ENCODE data around the gene ATR.

The ATR gene

DNA sequence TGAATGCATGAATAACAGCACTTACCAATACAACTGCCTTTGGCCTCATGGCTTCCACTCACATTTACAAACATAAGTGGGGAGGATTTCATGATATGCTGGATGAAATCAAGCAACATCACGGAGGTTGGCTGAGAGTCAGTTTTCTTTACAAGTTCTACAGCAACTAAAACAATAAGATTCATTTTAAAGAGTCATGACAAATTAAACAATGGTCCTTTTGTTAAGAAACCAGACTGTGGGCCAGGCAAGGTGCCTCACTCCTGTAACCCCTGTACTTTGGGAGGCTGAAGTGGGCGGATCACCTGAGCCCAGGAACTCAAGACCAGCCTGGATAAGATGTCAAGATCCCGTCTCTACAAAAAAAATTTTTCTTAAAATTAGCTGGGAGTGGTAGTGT lies 12.4 kb downstream of the ATR start:
- TF ChIP-seq GATA3 (IDR thresholded peaks at IDR 0.05; ENCODE audit: low read depth, low read length) (no peak), GATA2 (IDR thresholded peaks at IDR 0.05; ENCODE audit: low read depth, low read length) (no peak)

DNA sequence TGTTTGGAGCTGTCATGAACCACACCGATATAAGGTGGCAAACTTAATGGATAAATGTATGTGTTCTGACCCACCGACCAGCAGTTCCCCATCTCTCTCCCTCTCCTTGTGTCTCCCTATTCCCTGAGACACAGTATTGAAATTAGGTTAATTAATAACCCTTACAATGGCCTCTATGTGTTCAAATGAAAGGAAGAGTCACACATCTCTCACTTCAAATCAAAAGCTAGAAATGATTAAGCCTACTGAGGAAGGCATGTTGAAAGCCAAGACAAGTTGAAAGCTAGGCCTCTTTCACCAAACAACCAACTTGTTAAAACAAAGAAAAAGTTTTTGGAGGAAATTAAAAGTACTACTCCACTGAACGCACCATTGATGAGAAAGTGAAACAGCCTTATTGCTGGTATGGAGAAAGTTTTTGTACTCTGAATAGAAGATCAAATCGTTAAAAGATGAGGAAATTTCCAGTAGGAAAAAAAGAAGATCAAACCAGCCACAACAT lies 15.0 kb downstream of the ATR start:
- TF ChIP-seq GATA3 (IDR thresholded peaks at IDR 0.05; ENCODE audit: low read depth, low read length) (no peak), GATA2 (IDR thresholded peaks at IDR 0.05; ENCODE audit: low read depth, low read length) (no peak)

GRCh38 chr3:142560118-142560517 lies 18.4 kb downstream of the ATR start:
- no peak for TF ChIP-seq GATA2 (IDR thresholded peaks at IDR 0.05; ENCODE audit: low read depth, low read length)
- no peak for TF ChIP-seq GATA3 (IDR thresholded peaks at IDR 0.05; ENCODE audit: low read depth, low read length)

GRCh38 chr3:142553741-142554140 lies 24.8 kb downstream of the ATR start:
- TF ChIP-seq GATA2 (IDR thresholded peaks at IDR 0.05; ENCODE audit: low read depth, low read length), result no peak
- TF ChIP-seq GATA3 (IDR thresholded peaks at IDR 0.05; ENCODE audit: low read depth, low read length), result no peak

GRCh38 chr3:142549986-142550385 lies 28.5 kb downstream of the ATR start:
- TF ChIP-seq GATA3 (IDR thresholded peaks at IDR 0.05; ENCODE audit: low read depth, low read length) (no peak), GATA2 (IDR thresholded peaks at IDR 0.05; ENCODE audit: low read depth, low read length) (no peak)

DNA sequence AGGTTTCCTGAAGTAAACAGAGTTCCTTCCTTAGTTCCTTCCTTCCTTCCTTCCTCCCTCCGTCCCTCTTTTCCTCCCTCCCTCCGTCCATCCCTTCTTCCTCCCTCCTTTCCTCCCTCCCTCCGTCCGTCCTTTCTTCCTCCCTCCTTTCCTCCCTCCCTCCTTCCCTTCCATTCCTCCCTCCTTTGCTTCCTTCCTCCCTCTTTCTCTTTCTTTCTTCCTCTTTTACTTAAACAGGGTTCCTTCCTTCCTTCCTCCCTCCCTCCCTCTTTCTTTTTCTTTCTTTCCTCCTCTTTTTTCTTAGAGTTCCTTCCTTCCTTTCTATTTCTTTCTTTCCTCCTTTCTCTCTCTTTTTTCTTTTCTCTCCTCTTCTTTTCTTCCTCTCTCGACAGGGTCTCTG lies 35.2 kb downstream of the ATR start:
- no peak for TF ChIP-seq GATA2 (IDR thresholded peaks at IDR 0.05; ENCODE audit: low read depth, low read length)
- TF ChIP-seq GATA3 (IDR thresholded peaks at IDR 0.05; ENCODE audit: low read depth, low read length), result no peak

DNA sequence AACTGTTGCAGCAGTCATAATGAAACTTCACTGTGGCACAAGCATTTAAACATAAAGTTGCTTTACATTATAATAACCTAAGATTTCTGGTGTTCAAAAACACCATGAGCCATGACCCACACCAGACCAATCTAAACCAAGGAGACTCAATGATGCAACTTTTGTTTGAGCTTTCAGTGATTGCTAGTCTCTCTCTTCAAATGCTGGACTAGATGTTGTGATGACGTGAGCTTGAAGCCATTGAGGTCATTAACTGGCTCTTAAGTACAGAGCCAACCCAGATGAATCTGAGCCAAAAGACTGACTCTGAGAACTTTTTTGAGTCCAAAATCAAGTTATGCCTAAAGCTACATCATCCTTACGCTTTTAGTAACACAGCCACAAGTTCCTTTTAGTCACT lies 36.5 kb downstream of the ATR start:
- TF ChIP-seq GATA2 (IDR thresholded peaks at IDR 0.05; ENCODE audit: low read depth, low read length), result no peak
- no peak for TF ChIP-seq GATA3 (IDR thresholded peaks at IDR 0.05; ENCODE audit: low read depth, low read length)

- TF ChIP-seq GATA2 (IDR thresholded peaks at IDR 0.05; ENCODE audit: low read depth, low read length), result no peak
Observed at GRCh38 chr3:142536519-142536918, 42.0 kb downstream of the ATR start.

- no peak for TF ChIP-seq GATA3 (IDR thresholded peaks at IDR 0.05; ENCODE audit: low read depth, low read length)
- no peak for TF ChIP-seq GATA2 (IDR thresholded peaks at IDR 0.05; ENCODE audit: low read depth, low read length)
Observed at GRCh38 chr3:142534543-142534942, 44.0 kb downstream of the ATR start.

- TF ChIP-seq GATA2 (IDR thresholded peaks at IDR 0.05; ENCODE audit: low read depth, low read length) (no peak), GATA3 (IDR thresholded peaks at IDR 0.05; ENCODE audit: low read depth, low read length) (no peak)
Observed at GRCh38 chr3:142530296-142530695, 48.2 kb downstream of the ATR start.

DNA sequence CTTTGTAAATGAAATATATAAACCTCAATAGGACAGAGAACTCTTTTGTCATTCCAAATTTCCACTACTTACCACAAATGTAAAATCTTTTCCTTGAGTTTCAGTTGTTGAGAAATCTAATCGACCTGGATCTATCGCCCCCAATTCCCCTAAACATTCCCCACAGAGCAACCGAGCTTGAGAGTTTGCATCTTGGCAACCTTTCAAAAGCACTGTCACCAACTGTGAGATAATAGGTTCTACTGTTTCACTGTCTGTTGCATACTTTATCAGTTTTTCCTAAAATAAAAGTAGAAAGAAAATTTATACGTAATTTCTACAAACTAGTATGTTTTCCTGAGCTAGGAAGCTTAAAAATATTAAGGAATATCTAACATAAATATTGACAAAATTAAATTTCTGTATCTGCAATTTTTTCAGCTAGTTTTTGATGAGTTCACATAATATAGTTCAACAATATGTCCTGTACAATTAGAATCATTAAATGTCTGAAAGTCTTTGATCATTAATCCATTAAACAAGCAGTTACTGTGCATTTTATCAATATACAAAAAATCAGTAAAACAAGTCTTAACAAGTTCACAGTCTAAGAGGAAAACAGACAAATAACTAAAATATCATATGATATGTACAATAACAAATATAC lies 54.5 kb downstream of the ATR start:
- TF ChIP-seq GATA3 (IDR thresholded peaks at IDR 0.05; ENCODE audit: low read depth, low read length) (no peak), GATA2 (IDR thresholded peaks at IDR 0.05; ENCODE audit: low read depth, low read length) (no peak)

GRCh38 chr3:142509079-142509478 lies 69.5 kb downstream of the ATR start:
- TF ChIP-seq GATA2 (IDR thresholded peaks at IDR 0.05; ENCODE audit: low read depth, low read length) (no peak), GATA3 (IDR thresholded peaks at IDR 0.05; ENCODE audit: low read depth, low read length) (no peak)

DNA sequence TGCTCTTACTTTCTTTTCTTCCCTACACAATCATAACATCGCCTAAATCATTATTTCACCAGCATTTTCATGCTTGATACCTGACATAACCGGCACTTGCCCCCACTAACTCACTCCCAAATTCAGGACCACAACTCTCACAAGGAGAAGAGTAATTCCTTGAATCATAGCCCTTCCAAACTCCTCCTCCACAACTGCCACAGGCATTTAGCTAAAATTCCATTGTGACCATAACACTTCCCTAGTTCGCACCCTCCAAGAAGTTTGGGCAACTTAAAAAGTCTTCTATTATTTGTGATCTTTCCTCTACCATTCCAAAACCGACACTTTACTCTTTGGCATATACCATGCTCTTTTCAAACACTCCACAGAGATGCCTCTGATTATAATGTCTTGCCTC lies 71.3 kb downstream of the ATR start:
- TF ChIP-seq GATA3 (IDR thresholded peaks at IDR 0.05; ENCODE audit: low read depth, low read length), result no peak
- TF ChIP-seq GATA2 (IDR thresholded peaks at IDR 0.05; ENCODE audit: low read depth, low read length), result no peak

DNA sequence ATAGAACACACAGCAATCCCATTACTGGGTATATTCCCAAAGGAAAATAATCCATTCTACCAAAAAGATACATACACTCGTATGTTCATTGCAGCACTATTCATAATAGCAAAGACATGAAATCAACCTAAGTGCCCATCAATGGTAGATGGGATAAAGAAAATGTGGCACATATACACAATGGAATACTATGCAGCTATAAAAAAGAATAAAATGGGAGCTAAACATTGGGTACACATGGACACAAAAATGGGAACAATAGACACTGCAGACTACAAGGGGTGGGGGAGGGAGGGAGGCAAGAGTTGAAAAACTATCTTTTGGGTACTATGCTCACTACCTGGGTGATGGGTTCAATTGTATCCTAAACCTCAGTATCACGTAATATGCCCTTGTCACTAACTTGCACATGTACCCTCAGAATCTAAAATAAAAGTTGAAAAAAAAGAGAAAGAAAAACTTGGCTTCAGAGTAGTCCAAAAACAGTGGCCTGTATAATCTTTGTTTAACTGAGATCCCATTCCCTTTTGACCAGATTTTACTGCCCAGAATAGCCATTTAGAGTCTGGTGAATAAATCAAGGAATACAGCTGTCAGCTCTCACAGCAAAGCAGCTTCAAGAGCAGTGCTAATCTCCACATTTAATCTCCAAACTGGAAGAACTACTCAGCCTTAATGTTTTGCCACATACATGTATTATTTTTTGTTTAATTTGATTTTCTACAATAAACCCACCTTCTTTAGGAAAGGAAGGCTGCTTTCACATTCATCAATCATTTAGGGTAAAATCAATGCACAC lies 76.1 kb downstream of the ATR start:
- no peak for TF ChIP-seq GATA3 (IDR thresholded peaks at IDR 0.05; ENCODE audit: low read depth, low read length)
- TF ChIP-seq GATA2 (IDR thresholded peaks at IDR 0.05; ENCODE audit: low read depth, low read length), result no peak
